ENCODE results near the gene S1PR1.

DNA sequence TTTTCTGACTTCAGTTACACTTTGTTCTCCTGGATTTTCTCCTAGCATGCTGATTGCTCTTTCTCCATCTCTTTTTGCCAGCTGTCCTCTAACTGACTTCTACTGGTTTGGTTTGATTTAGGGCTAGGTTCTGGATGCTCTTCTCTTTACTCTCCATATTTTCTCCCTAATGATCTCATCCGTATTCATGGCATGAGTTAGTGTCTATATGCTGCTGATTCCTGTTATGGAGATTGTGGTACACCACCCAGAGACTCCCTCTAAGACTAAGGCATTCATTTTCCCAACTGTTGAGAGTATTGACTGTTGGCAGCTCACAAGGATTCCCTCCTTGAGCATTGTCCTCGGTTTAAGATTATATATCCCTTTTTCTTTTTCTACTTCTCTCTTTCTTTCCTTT lies 28.9 kb downstream of the S1PR1 start:
- TF ChIP-seq CTCF (conservative IDR thresholded peaks at IDR 0.05) (no peak), EZH2 (IDR thresholded peaks at IDR 0.05; ENCODE audit: low read depth) (no peak)

All from PC-9 (cell line).